Transverse colon (tissue), 4 donors: ENCODE measurements around the gene ARHGEF4. TPM values are rescaled to one million over a fixed set of nuclear protein-coding genes. Genes with fewer than 3 reads are reported as not detected.

Experiments used
- DNase-seq: peaks from one replicate; pipeline ENCODE4 v3.0.0-alpha.2; 2019
- H3K27ac ChIP-seq, 4 donors: fragments of 200-600 bp; sonication (generic); 2 replicates each; pipeline ENCODE4 v1.5.1; 2016 to 2018; ENCODE audit warnings: inconsistent platforms in 4 of 4
- H3K27me3 ChIP-seq: fragments of 200-600 bp; sonication (generic); 2 replicates; pipeline ENCODE4 v1.5.1; 2017; ENCODE audit warnings: inconsistent platforms
- H3K36me3 ChIP-seq, 4 donors: fragments of 200-600 bp; sonication (generic); 2 replicates each; pipeline ENCODE4 v1.5.1; 2017 to 2019; ENCODE audit warnings: inconsistent platforms in 4 of 4
- H3K4me1 ChIP-seq, 4 donors: fragments of 200-600 bp; sonication (generic); 2 replicates each; pipeline ENCODE4 v1.5.1; 2017 to 2020; ENCODE audit warnings: inconsistent platforms in 4 of 4
- H3K4me3 ChIP-seq, 4 donors: fragments of 200-600 bp; sonication (generic); 1 replicate in 1 of 4; 2 replicates in 3 of 4; pipeline versions ENCODE4 v1.5.1 to v1.6.1; 2017 to 2019; ENCODE audit warnings: inconsistent platforms in 4 of 4
- H3K9me3 ChIP-seq, 2 donors: fragments of 200-600 bp; sonication (generic); 2 replicates each; pipeline ENCODE4 v1.5.1; 2017 to 2019; ENCODE audit warnings: inconsistent platforms in 2 of 2
- CTCF ChIP-seq, 5 experiments: fragments of 200-600 bp in 3 of 5; fragments of 450-650 bp in 2 of 5; sonication (generic) in 3 of 5; IDR thresholded peaks; 1 replicate in 2 of 5; 2 replicates in 3 of 5; pipeline ENCODE4 v1.5.1; 2016 to 2017; ENCODE audit warnings: antibody characterized with exemption in 5 of 5, inconsistent platforms in 3 of 5, mild to moderate bottlenecking in 2 of 5, moderate library complexity in 1 of 5
- EP300 ChIP-seq: sonication (generic); formaldehyde crosslinking; IDR thresholded peaks from one replicate; pipeline ENCODE4 v1.6.1; 2017; ENCODE audit warnings: antibody characterized with exemption, low read depth
- POLR2A ChIP-seq: fragments of 450-650 bp; IDR thresholded peaks from one replicate; pipeline ENCODE4 v1.6.1; 2016; ENCODE audit warnings: antibody characterized with exemption, mild to moderate bottlenecking, moderate library complexity
- POLR2AphosphoS5 ChIP-seq, 3 donors: sonication (generic); formaldehyde crosslinking; IDR thresholded peaks; one replicate each; pipeline ENCODE4 v1.6.1; 2016; ENCODE audit warnings: antibody characterized with exemption in 3 of 3
- WGBS, 2 donors: methylation state at CpG; one replicate each; pipeline ENCODE4 v1.1.5; 2018; ENCODE audit warnings: low coverage in 1 of 2; 5-methylcytosine and 5-hydroxymethylcytosine counted together
- in situ Hi-C, 4 donors: fragments of 200-750 bp; cut with MboI; loops; one replicate each; pipeline versions ENCODE4 v1.15.0 to v1.15.1; 2017; ENCODE audit warnings: low sequenced_read_pairs in 3 of 4, low pct_ligation_motif_present in 1 of 4, low pct_unique_long_range_greater_than_20kb in 1 of 4
- intact Hi-C: fragments of 100-400 bp; cut with DNase I; formaldehyde crosslinking; loops from one replicate; pipeline ENCODE4 v1.15.1; 2023; ENCODE audit warnings: low total_unique reads
- total RNA-seq, 4 donors: library from RNA; depleted of rRNA; stranded (reverse); fragments of >200 nt; gene quantifications; one replicate each; pipeline ENCODE4 v1.1.0, GENCODE V29; 2016

ARHGEF4 gene
- total RNA-seq, 4 donors from 2014 or later: 1.2 to 16.8 (median 1.7) TPM

GRCh38 chr2:131038258-131039100, 201.8 kb downstream of the ARHGEF4 start:
- no peak overlapping the region for H3K27ac ChIP-seq
- no peak overlapping the region for H3K4me3 ChIP-seq
- H3K36me3 ChIP-seq: no peaks in the 10 kb centered on the region
- H3K4me1 ChIP-seq: peaks cover 0 to 24% (median 8%) of the 10 kb centered on the region in 4 donors
- in situ Hi-C loops: no loop called here
- DNase-seq: no peak
- no peaks in the 10 kb centered on the region for H3K9me3 ChIP-seq
- TF ChIP-seq POLR2AphosphoS5 (IDR thresholded peaks at IDR 0.05) (no peak), POLR2A (no peak), CTCF (IDR thresholded peaks at IDR 0.05) (no peak), EP300 (no peak)
- peaks cover 56% of the 10 kb centered on the region for H3K27me3 ChIP-seq
- intact Hi-C loops: no loop called here
- WGBS, 2 donors: 91% methylated on average over 17 of the region's 17 CpGs; no CpG with 5 or more reads in 1 of the 2 donors

- in situ Hi-C loops (no loop called here), intact Hi-C loops (no loop called here)
- TF ChIP-seq POLR2AphosphoS5 (IDR thresholded peaks at IDR 0.05): no peak
- TF ChIP-seq EP300: no peak
- TF ChIP-seq CTCF (IDR thresholded peaks at IDR 0.05): no peak
- no peak for TF ChIP-seq POLR2A
- H3K27me3 ChIP-seq: peaks cover 55% of the 10 kb centered on the region
- no peak overlapping the region for H3K4me3 ChIP-seq
- H3K27ac ChIP-seq: no peak overlapping the region
- 95% methylated on average over 8 of the region's 9 CpGs; no CpG with 5 or more reads in 1 of the 2 donors for WGBS, 2 donors
- DNase-seq: no peak
- no peaks in the 10 kb centered on the region for H3K9me3 ChIP-seq
- no peaks in the 10 kb centered on the region for H3K36me3 ChIP-seq
- H3K4me1 ChIP-seq: peaks cover 0 to 23% (median 8%) of the 10 kb centered on the region in 4 donors
Measured at GRCh38 chr2:131039101-131039440, 202.4 kb downstream of the ARHGEF4 start.

DNA sequence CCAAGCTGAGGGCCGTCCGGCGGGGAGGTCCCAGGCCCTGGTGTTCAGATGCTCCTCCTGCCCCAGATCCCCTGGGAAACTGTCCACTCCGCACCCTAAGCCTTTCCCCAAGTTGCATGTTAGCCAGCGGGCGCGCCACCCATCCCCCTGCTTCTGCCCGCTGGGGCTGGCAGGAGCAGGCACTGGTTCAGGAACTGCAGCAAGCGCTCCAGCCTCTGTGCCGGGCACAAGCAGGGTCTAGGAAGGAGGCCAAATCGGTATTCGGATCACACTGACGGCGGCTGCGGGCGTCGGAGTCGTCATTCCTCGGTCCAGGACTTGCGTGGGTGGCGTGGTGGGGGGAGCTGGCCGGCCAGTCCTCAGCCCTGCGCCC, 202.8 kb downstream of the ARHGEF4 start:
- Histone ChIP-seq H3K36me3 (no peaks in the 10 kb centered on the region), H3K4me3 (peak overlapping the region in 1 of 4 donors; percentile 7), H3K27ac (no peak overlapping the region), H3K9me3 (no peaks in the 10 kb centered on the region), H3K27me3 (peaks cover 50% of the 10 kb centered on the region), H3K4me1 (peaks cover 0 to 19% (median 8%) of the 10 kb centered on the region in 4 donors)
- in situ Hi-C loops (no loop called here), intact Hi-C loops (no loop called here)
- TF ChIP-seq POLR2A: no peak
- no peak for TF ChIP-seq EP300
- no peak for TF ChIP-seq POLR2AphosphoS5 (IDR thresholded peaks at IDR 0.05)
- TF ChIP-seq CTCF (IDR thresholded peaks at IDR 0.05): no peak
- WGBS, 2 donors: 71% methylated on average over 23 of the region's 23 CpGs; no CpG with 5 or more reads in 1 of the 2 donors
- DNase-seq: no peak

DNA sequence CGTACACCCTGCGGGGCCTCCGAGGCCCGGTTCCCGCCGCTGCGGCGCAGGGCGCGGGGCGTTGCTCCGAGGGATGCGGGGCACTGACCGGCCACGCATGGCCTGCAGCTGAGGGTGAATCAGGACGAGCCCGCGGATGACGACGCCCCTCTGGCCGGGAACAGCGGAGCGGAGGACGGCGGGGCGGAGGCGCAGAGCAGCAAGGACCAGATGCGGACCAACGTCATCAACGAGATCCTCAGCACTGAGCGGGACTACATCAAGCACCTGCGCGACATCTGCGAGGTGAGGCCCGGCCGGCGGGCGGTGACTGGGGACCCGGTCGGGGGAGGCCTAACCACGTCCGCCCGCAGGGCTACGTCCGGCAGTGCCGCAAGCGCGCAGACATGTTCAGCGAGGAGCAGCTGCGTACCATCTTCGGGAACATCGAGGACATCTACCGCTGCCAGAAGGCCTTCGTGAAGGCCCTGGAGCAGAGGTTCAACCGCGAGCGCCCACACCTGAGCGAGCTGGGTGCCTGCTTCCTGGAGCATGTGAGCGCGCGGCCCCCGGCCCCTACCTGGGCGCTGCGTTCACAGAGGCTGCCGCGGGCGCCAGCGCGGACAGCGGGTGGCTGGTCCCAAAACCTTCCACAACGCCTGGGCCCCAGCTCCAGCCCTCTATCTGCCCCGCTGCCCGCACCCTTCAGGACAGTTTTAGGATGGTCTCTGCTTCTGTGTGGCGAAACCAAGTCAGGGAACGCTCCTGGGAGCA, 203.4 kb downstream of the ARHGEF4 start:
- H3K9me3 ChIP-seq: no peaks in the 10 kb centered on the region
- H3K4me3 ChIP-seq: peak overlapping the region in 1 of 4 donors; percentile 7
- H3K27me3 ChIP-seq: peaks cover 47% of the 10 kb centered on the region
- intact Hi-C loops: no loop called here
- H3K27ac ChIP-seq: no peak overlapping the region
- TF ChIP-seq POLR2AphosphoS5 (IDR thresholded peaks at IDR 0.05): no peak
- no peak for TF ChIP-seq EP300
- TF ChIP-seq CTCF (IDR thresholded peaks at IDR 0.05): no peak
- no peak for TF ChIP-seq POLR2A
- 73% methylated on average over 69 of the region's 75 CpGs; no CpG with 5 or more reads in 1 of the 2 donors for WGBS, 2 donors
- no peaks in the 10 kb centered on the region for H3K36me3 ChIP-seq
- peaks cover 0 to 18% (median 8%) of the 10 kb centered on the region in 4 donors for H3K4me1 ChIP-seq
- in situ Hi-C loops: no loop called here
- DNase-seq: no peak
